Measurements from ENCODE around the gene SBK3. TPM values are rescaled to one million over a fixed set of nuclear protein-coding genes. Genes with fewer than 3 reads are reported as not detected.

SBK3 gene
- total and polyA plus RNA-seq, 10 of the 15 experiments (the other 5 are each of a cell fraction or from before 2014, with no cell fraction given), result not detected

DNA sequence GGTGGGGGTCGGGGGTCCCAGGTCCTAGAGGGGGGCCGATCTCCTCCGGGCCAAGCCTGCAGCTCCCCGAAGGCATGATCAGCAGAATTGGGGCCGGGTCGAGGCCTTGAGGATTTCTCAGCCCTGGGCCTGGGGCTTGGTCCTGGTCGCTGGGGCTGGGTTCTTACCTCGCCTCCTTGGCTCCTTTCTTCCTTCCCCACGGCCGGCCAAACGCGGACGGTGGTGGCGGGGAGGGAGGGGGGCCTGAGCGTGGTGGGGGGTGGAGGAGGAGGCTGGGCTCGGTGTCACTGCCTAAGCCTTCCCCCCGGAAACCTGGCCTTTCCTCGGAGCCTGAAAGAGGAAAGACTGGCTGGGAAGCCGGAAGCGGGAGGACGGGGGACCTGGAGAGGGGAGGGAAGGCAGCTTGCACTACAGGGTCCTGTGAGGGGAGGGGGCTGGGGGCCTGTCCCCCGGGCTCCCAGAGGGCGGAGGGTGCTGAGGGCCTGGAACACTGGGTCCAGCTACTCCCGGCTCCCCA is 35.3 kb upstream of the SBK3 start, which contains the start of gene ZNF579 (continued):
- TF ChIP-seq, protein P1, sequence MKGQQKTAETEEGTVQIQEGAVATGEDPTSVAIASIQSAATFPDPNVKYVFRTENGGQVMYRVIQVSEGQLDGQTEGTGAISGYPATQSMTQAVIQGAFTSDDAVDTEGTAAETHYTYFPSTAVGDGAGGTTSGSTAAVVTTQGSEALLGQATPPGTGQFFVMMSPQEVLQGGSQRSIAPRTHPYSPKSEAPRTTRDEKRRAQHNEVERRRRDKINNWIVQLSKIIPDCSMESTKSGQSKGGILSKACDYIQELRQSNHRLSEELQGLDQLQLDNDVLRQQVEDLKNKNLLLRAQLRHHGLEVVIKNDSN (IDR thresholded peaks at IDR 0.05; ENCODE audit: borderline replicate concordance, extremely low read length, insufficient read depth, low read depth, low read length), result no peak
- TF ChIP-seq NFXL1 (IDR thresholded peaks at IDR 0.05; ENCODE audit: borderline replicate concordance), result no peak
- no peak for TF ChIP-seq BRCA1 (IDR thresholded peaks at IDR 0.05; ENCODE audit: low read depth, low read length)
- TF ChIP-seq TAF1 (IDR thresholded peaks at IDR 0.05; ENCODE audit: borderline replicate concordance, low read depth, low read length), result peak; percentile 48; the same call in 1 of the 2 replicates
- TF ChIP-seq, protein P2, sequence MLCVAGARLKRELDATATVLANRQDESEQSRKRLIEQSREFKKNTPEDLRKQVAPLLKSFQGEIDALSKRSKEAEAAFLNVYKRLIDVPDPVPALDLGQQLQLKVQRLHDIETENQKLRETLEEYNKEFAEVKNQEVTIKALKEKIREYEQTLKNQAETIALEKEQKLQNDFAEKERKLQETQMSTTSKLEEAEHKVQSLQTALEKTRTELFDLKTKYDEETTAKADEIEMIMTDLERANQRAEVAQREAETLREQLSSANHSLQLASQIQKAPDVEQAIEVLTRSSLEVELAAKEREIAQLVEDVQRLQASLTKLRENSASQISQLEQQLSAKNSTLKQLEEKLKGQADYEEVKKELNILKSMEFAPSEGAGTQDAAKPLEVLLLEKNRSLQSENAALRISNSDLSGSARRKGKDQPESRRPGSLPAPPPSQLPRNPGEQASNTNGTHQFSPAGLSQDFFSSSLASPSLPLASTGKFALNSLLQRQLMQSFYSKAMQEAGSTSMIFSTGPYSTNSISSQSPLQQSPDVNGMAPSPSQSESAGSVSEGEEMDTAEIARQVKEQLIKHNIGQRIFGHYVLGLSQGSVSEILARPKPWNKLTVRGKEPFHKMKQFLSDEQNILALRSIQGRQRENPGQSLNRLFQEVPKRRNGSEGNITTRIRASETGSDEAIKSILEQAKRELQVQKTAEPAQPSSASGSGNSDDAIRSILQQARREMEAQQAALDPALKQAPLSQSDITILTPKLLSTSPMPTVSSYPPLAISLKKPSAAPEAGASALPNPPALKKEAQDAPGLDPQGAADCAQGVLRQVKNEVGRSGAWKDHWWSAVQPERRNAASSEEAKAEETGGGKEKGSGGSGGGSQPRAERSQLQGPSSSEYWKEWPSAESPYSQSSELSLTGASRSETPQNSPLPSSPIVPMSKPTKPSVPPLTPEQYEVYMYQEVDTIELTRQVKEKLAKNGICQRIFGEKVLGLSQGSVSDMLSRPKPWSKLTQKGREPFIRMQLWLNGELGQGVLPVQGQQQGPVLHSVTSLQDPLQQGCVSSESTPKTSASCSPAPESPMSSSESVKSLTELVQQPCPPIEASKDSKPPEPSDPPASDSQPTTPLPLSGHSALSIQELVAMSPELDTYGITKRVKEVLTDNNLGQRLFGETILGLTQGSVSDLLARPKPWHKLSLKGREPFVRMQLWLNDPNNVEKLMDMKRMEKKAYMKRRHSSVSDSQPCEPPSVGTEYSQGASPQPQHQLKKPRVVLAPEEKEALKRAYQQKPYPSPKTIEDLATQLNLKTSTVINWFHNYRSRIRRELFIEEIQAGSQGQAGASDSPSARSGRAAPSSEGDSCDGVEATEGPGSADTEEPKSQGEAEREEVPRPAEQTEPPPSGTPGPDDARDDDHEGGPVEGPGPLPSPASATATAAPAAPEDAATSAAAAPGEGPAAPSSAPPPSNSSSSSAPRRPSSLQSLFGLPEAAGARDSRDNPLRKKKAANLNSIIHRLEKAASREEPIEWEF (IDR thresholded peaks at IDR 0.05; ENCODE audit: insufficient replicate concordance, low read depth, low read length), result no peak
- TF ChIP-seq PAX5 (IDR thresholded peaks at IDR 0.05; ENCODE audit: borderline replicate concordance, low read depth, low read length), result no peak
- TF ChIP-seq SUPT20H (IDR thresholded peaks at IDR 0.05; ENCODE audit: borderline replicate concordance, control insufficient read depth, low read depth, low read length), result no peak
- no peak for TF ChIP-seq ZSCAN29 (IDR thresholded peaks at IDR 0.05)
- TF ChIP-seq TBL1XR1 (IDR thresholded peaks at IDR 0.05; ENCODE audit: low read depth, low read length), result 0 out of 2 replicates have a peak, but pooled peaks have one; percentile 47
- TF ChIP-seq BACH1 (IDR thresholded peaks at IDR 0.05; ENCODE audit: borderline replicate concordance), result no peak
- no peak for TF ChIP-seq FOXM1 (IDR thresholded peaks at IDR 0.05; ENCODE audit: low read depth, low read length)
- TF ChIP-seq, protein P3, sequence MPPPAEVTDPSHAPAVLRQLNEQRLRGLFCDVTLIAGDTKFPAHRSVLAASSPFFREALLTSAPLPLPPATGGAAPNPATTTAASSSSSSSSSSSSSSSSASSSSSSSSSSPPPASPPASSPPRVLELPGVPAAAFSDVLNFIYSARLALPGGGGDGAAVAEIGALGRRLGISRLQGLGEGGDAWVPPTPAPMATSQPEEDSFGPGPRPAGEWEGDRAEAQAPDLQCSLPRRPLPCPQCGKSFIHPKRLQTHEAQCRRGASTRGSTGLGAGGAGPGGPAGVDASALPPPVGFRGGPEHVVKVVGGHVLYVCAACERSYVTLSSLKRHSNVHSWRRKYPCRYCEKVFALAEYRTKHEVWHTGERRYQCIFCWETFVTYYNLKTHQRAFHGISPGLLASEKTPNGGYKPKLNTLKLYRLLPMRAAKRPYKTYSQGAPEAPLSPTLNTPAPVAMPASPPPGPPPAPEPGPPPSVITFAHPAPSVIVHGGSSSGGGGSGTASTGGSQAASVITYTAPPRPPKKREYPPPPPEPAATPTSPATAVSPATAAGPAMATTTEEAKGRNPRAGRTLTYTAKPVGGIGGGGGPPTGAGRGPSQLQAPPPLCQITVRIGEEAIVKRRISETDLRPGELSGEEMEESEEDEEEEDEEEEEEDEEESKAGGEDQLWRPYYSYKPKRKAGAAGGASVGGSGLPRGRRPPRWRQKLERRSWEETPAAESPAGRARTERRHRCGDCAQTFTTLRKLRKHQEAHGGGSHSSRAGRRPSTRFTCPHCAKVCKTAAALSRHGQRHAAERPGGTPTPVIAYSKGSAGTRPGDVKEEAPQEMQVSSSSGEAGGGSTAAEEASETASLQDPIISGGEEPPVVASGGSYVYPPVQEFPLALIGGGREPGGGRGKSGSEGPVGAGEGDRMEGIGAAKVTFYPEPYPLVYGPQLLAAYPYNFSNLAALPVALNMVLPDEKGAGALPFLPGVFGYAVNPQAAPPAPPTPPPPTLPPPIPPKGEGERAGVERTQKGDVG (CRISPR knock-in tag; IDR thresholded peaks at IDR 0.05), result no peak
- 0 out of 2 replicates have a peak, but pooled peaks have one; percentile 30 for TF ChIP-seq POLR2AphosphoS2 (IDR thresholded peaks at IDR 0.05; ENCODE audit: low read depth, low read length)
- TF ChIP-seq TCF3 (IDR thresholded peaks at IDR 0.05; ENCODE audit: borderline replicate concordance, insufficient read depth, low read depth, low read length), result 0 out of 2 replicates have a peak, but pooled peaks have one; percentile 25
- TF ChIP-seq MYB (IDR thresholded peaks at IDR 0.05; ENCODE audit: borderline replicate concordance, low read depth, low read length), result no peak
- 0 out of 2 replicates have a peak, but pooled peaks have one; percentile 49 for TF ChIP-seq CREB1 (IDR thresholded peaks at IDR 0.05; ENCODE audit: low read depth)
- TF ChIP-seq, protein P4, sequence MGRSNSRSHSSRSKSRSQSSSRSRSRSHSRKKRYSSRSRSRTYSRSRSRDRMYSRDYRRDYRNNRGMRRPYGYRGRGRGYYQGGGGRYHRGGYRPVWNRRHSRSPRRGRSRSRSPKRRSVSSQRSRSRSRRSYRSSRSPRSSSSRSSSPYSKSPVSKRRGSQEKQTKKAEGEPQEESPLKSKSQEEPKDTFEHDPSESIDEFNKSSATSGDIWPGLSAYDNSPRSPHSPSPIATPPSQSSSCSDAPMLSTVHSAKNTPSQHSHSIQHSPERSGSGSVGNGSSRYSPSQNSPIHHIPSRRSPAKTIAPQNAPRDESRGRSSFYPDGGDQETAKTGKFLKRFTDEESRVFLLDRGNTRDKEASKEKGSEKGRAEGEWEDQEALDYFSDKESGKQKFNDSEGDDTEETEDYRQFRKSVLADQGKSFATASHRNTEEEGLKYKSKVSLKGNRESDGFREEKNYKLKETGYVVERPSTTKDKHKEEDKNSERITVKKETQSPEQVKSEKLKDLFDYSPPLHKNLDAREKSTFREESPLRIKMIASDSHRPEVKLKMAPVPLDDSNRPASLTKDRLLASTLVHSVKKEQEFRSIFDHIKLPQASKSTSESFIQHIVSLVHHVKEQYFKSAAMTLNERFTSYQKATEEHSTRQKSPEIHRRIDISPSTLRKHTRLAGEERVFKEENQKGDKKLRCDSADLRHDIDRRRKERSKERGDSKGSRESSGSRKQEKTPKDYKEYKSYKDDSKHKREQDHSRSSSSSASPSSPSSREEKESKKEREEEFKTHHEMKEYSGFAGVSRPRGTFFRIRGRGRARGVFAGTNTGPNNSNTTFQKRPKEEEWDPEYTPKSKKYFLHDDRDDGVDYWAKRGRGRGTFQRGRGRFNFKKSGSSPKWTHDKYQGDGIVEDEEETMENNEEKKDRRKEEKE (IDR thresholded peaks at IDR 0.05), result no peak
- peak; percentile 76 for TF ChIP-seq NBN (IDR thresholded peaks at IDR 0.05)
